HepG2 (cell line): ENCODE measurements around the gene ENTPD5. TPM values are rescaled to one million over a fixed set of nuclear protein-coding genes. Genes with fewer than 3 reads are reported as not detected.
A peak's percentile ranks its signal among the peaks of the same experiment; 100 is the strongest.

Experiments
- BATF2 ChIP-seq: sonication (generic); formaldehyde crosslinking; IDR thresholded peaks from 2 replicates; pipeline ENCODE4 v1.8.0; 2022; ENCODE audit warnings: mild to moderate bottlenecking, missing genetic modification reagents, moderate library complexity
- BHLHE40 ChIP-seq: IDR thresholded peaks from 2 replicates; pipeline ENCODE4 v1.6.1; 2011; ENCODE audit warnings: low read length, improper control_type of control experiment
- DDIT3 ChIP-seq: sonication (generic); formaldehyde crosslinking; IDR thresholded peaks from 2 replicates; pipeline ENCODE4 v1.4.0; 2020; ENCODE audit warnings: mild to moderate bottlenecking, missing genetic modification reagents
- HCFC1 ChIP-seq: fragments of 150-350 bp; IDR thresholded peaks from 2 replicates; pipeline ENCODE4 v1.6.1; 2014; ENCODE audit warnings: low read depth, low read length
- JUN ChIP-seq: sonication (generic); formaldehyde crosslinking; IDR thresholded peaks from 2 replicates; pipeline ENCODE4 v1.4.0; 2020; ENCODE audit warnings: mild to moderate bottlenecking, missing genetic modification reagents
- KLF15 ChIP-seq: sonication (generic); formaldehyde crosslinking; IDR thresholded peaks from 2 replicates; pipeline ENCODE4 v1.8.1; 2023; ENCODE audit warnings: borderline replicate concordance, mild to moderate bottlenecking, inconsistent platforms, missing genetic modification reagents, mixed read lengths
- KLF6 ChIP-seq: IDR thresholded peaks from 2 replicates; pipeline ENCODE4 v1.8.0; 2016; ENCODE audit warnings: missing biosample characterization, missing genetic modification reagents
- LCORL ChIP-seq, 2 experiments: fragments of 450-650 bp in 1 of 2; sonication (generic) in 1 of 2; formaldehyde crosslinking in 1 of 2; IDR thresholded peaks; 2 replicates each; pipeline versions ENCODE4 v1.5.0 to v1.6.1; 2017 to 2020; ENCODE audit warnings: antibody characterized with exemption in 1 of 2, missing genetic modification reagents in 1 of 2
- POGZ ChIP-seq: sonication (generic); formaldehyde crosslinking; IDR thresholded peaks from 2 replicates; pipeline ENCODE4 v1.4.0; 2020; ENCODE audit warnings: mild to moderate bottlenecking, missing genetic modification reagents
- PRDM10 ChIP-seq: sonication (generic); formaldehyde crosslinking; IDR thresholded peaks from 2 replicates; pipeline ENCODE4 v1.4.0; 2020; ENCODE audit warnings: low read depth, missing genetic modification reagents
- TCF7L2 ChIP-seq: IDR thresholded peaks from 2 replicates; pipeline ENCODE4 v1.6.1; 2011; ENCODE audit warnings: mild to moderate bottlenecking, low read depth, low read length, moderate library complexity
- ZBTB38 ChIP-seq: sonication (generic); formaldehyde crosslinking; IDR thresholded peaks from 2 replicates; pipeline ENCODE4 v1.5.1; 2020; ENCODE audit warnings: mild to moderate bottlenecking, missing genetic modification reagents
- ZFYVE20 ChIP-seq: sonication (generic); formaldehyde crosslinking; IDR thresholded peaks from 2 replicates; pipeline ENCODE4 v1.8.0; 2023; ENCODE audit warnings: low read depth, mild to moderate bottlenecking, moderate library complexity, missing genetic modification reagents, borderline replicate concordance
- ZHX2 ChIP-seq, 2 experiments: sonication (generic) in 1 of 2; formaldehyde crosslinking in 1 of 2; IDR thresholded peaks; 2 replicates each; pipeline versions ENCODE4 v1.6.1 to v1.9.0; 2014 to 2022; ENCODE audit warnings: antibody characterized with exemption in 1 of 2, borderline replicate concordance in 1 of 2, inconsistent platforms in 1 of 2, low read depth in 1 of 2, missing genetic modification reagents in 1 of 2
- ZNF180 ChIP-seq: sonication (generic); formaldehyde crosslinking; IDR thresholded peaks from 2 replicates; pipeline ENCODE4 v1.4.0; 2020; ENCODE audit warnings: low read depth, missing genetic modification reagents, borderline replicate concordance
- ZNF232 ChIP-seq: sonication (generic); formaldehyde crosslinking; IDR thresholded peaks from 2 replicates; pipeline ENCODE4 v1.4.0; 2020; ENCODE audit warnings: missing genetic modification reagents, borderline replicate concordance
- ZNF329 ChIP-seq: sonication (generic); formaldehyde crosslinking; IDR thresholded peaks from 2 replicates; pipeline ENCODE4 v1.9.0; 2021; ENCODE audit warnings: low read depth, mild to moderate bottlenecking, missing genetic modification reagents
- ZNF567 ChIP-seq: sonication (generic); formaldehyde crosslinking; IDR thresholded peaks from 2 replicates; pipeline ENCODE4 v1.8.1; 2023; ENCODE audit warnings: mild to moderate bottlenecking, missing genetic modification reagents, borderline replicate concordance
- ZNF607 ChIP-seq: sonication (generic); formaldehyde crosslinking; IDR thresholded peaks from 2 replicates; pipeline ENCODE4 v1.5.1; 2020; ENCODE audit warnings: missing genetic modification reagents, mild to moderate bottlenecking, borderline replicate concordance
- ZNF644 ChIP-seq: IDR thresholded peaks from 2 replicates; pipeline ENCODE4 v1.6.1; 2016; ENCODE audit warnings: low read depth
- polyA plus RNA-seq, 8 experiments: library from polyadenylated mRNA; depleted of rRNA in 3 of 8; stranded (reverse) in 7 of 8; unstranded in 1 of 8; fragments of >200 nt; fragmentation: Illumina TruSeq in 4 of 8; extraction: Trizol in 4 of 8; gene quantifications; 2 replicates each; pipeline versions ENCODE4 v1.2.1 to v1.2.3, GENCODE V29; 2011 to 2016; ENCODE audit warnings: low read depth in 4 of 8, missing spikeins in 1 of 8, mixed read lengths in 1 of 8; ENCODE audit not compliant: insufficient read depth in 1 of 8
- total RNA-seq, 5 experiments: library from RNA; depleted of rRNA; stranded (reverse); fragments of >200 nt; fragmentation: Illumina TruSeq; extraction: Trizol; gene quantifications; 2 replicates each; pipeline ENCODE4 v1.2.3, GENCODE V29; 2016; ENCODE audit warnings: low read depth in 1 of 5

Gene ENTPD5
- total and polyA plus RNA-seq, 2 of the 13 experiments (the other 11 are each of a cell fraction or from before 2014, with no cell fraction given), result 33.8 to 43.3 TPM

GRCh38 chr14:73995977-73996378, 23.1 kb downstream of the ENTPD5 start (continued):
- TF ChIP-seq TCF7L2 (no peak), ZNF644 (CRISPR knock-in tag) (no peak), LCORL (IDR thresholded peaks at IDR 0.05) (no peak), LCORL (CRISPR knock-in tag; IDR thresholded peaks at IDR 0.05) (no peak), HCFC1 (no peak), ZNF329 (CRISPR knock-in tag) (no peak), ZHX2 (IDR thresholded peaks at IDR 0.05; ENCODE audit: low read depth) (no peak), ZHX2 (CRISPR knock-in tag; IDR thresholded peaks at IDR 0.05; ENCODE audit: borderline replicate concordance) (no peak), ZNF607 (CRISPR knock-in tag) (no peak), PRDM10 (CRISPR knock-in tag) (no peak), KLF15 (CRISPR knock-in tag) (no peak), JUN (no peak), BATF2 (CRISPR knock-in tag) (no peak), ZNF180 (no peak), ZFYVE20 (no peak), POGZ (CRISPR knock-in tag) (no peak; the same call in 1 of the 2 replicates), BHLHE40 (no peak), ZBTB38 (CRISPR knock-in tag) (0 out of 2 replicates have a peak, but pooled peaks have one; percentile 42), ZNF232 (CRISPR knock-in tag) (peak; percentile 97), KLF6 (CRISPR knock-in tag) (no peak), ZNF567 (no peak), DDIT3 (CRISPR knock-in tag) (no peak)
